ENCODE data around the gene DUSP2.

The DUSP2 gene

DNA sequence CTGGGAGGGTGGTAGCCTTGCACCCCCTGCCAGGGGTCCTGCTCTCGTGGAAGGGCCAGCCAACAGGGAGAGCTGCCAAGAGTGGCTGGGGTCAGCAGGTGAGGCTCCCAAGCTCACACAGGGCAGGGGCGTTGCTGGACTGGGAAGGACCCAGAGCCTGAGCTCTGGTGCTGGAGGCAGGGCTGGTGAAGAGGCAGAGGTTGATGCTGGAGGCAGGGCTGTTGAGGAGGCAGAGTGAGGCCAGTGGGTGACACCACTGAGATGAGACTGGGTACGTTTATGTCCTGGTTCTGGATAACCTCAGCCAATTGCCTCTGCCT lies 35.9 kb downstream of the DUSP2 start:
- H3K9me3 ChIP-seq (ENCODE audit: control insufficient read depth, low read length): peaks cover 13% of the 10 kb centered on the region
- no peak overlapping the region for H3K4me3 ChIP-seq (ENCODE audit: low read length)
- peaks cover 11% of the 10 kb centered on the region for H3K4me1 ChIP-seq (ENCODE audit: control insufficient read depth, insufficient read depth, low read length)
- H3K9ac ChIP-seq (ENCODE audit: low read length): no peak overlapping the region
- no peaks in the 10 kb centered on the region for H3K36me3 ChIP-seq (ENCODE audit: control insufficient read depth, insufficient read depth, low read length, severe bottlenecking)
- H3K27me3 ChIP-seq (replicated peaks; ENCODE audit: control insufficient read depth, insufficient read depth, low read length): peaks cover 31% of the 10 kb centered on the region
- no peak for DNase-seq (ENCODE audit: low read depth)

DNA sequence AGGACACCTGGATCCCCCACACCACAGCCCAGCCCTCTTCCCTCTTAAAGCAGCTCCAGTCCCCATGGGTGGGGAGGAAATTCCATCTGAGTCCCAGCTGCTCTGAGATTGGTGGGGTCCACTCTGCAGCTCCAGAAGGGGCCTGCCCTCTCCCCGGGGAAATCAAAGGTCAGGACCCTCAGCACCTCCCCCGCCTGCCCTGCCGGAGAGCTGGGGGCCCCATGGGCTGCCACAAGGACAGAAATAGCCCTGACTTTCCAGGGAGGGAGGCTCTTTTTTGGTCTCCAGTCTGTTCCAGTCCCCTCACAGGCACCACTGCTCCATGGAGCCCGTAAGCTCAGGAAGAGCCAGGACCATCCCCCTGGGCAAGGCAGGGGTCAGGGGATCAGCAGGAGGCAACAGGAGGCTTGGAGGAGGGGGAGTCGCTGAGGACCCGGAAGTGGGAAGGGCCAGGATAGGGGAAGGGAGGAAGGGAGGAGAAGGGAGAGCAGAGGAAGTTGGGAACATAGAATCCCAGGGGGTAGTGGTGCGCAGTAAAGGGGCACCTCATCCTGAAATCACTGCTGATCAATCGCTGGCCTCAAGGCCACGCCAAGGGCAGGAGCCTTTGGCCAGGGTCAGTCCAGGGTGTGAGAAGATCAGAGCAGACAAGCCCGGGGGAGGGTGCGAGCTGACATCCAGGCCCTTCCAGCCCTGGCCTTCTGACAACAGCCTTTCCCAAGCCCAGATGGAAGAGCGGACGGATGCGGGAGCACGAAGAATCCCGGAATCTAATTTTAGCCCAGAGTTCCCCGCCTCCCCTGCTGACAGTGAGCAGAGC lies 36.5 kb downstream of the DUSP2 start:
- H3K4me3 ChIP-seq (ENCODE audit: low read length): no peak overlapping the region
- no peak for DNase-seq (ENCODE audit: low read depth)

DNA sequence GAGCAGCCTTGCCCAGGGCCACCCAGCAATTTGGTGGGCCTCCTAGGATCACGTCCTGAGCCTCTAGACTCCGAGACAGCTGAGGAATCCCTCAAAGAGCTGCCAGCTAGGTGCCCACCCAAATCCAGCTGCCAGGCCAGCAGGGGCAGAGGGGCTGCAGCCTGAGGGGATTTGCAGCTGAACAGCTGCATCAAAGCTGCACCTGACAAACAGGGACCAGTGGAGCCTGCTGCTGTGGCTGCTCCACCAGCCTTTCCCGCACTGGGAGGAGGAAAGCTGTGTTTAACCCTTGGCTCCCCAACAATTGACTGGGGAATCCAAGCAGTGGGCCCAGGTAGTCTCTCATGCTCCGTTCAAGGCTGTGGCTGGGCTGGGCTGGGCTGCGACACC lies 37.1 kb downstream of the DUSP2 start:
- Histone ChIP-seq H3K4me1 (ENCODE audit: control insufficient read depth, insufficient read depth, low read length) (peaks cover 11% of the 10 kb centered on the region), H3K4me3 (ENCODE audit: low read length) (no peak overlapping the region), H3K27me3 (replicated peaks; ENCODE audit: control insufficient read depth, insufficient read depth, low read length) (peaks cover 26% of the 10 kb centered on the region), H3K9me3 (ENCODE audit: control insufficient read depth, low read length) (peaks cover 13% of the 10 kb centered on the region), H3K9ac (ENCODE audit: low read length) (no peak overlapping the region), H3K36me3 (ENCODE audit: control insufficient read depth, insufficient read depth, low read length, severe bottlenecking) (no peaks in the 10 kb centered on the region)
- no peak for DNase-seq (ENCODE audit: low read depth)

More for the DNA sequence above, 36.5 kb downstream of the DUSP2 start:
- H3K27me3 ChIP-seq (replicated peaks; ENCODE audit: control insufficient read depth, insufficient read depth, low read length): peaks cover 26% of the 10 kb centered on the region
- H3K4me1 ChIP-seq (ENCODE audit: control insufficient read depth, insufficient read depth, low read length): peaks cover 11% of the 10 kb centered on the region
- no peak overlapping the region for H3K9ac ChIP-seq (ENCODE audit: low read length)
- H3K36me3 ChIP-seq (ENCODE audit: control insufficient read depth, insufficient read depth, low read length, severe bottlenecking): no peaks in the 10 kb centered on the region
- peaks cover 13% of the 10 kb centered on the region for H3K9me3 ChIP-seq (ENCODE audit: control insufficient read depth, low read length)

DNA sequence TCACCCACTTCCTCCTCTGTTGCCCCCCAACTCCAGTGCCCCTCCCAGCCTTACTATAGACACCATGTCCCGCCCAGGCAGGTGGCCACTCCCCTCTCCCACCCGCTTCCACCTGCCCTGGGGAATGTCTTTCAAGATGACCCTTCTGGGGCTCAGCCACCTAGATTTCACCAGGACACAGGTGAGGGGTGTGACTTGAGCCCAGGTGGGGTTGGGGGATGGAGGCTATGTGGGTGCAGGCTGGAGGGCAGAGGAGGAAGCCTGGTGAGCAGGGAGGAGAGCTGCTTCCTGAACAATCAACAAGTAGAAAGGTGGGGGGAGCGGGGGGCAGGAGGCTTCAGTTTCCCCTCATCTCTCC lies 37.6 kb downstream of the DUSP2 start:
- no peak overlapping the region for H3K9ac ChIP-seq (ENCODE audit: low read length)
- H3K27me3 ChIP-seq (replicated peaks; ENCODE audit: control insufficient read depth, insufficient read depth, low read length): peaks cover 26% of the 10 kb centered on the region
- H3K4me3 ChIP-seq (ENCODE audit: low read length): no peak overlapping the region
- H3K9me3 ChIP-seq (ENCODE audit: control insufficient read depth, low read length): peaks cover 13% of the 10 kb centered on the region
- no peak for DNase-seq (ENCODE audit: low read depth)
- H3K36me3 ChIP-seq (ENCODE audit: control insufficient read depth, insufficient read depth, low read length, severe bottlenecking): no peaks in the 10 kb centered on the region
- H3K4me1 ChIP-seq (ENCODE audit: control insufficient read depth, insufficient read depth, low read length): peaks cover 11% of the 10 kb centered on the region

DNA sequence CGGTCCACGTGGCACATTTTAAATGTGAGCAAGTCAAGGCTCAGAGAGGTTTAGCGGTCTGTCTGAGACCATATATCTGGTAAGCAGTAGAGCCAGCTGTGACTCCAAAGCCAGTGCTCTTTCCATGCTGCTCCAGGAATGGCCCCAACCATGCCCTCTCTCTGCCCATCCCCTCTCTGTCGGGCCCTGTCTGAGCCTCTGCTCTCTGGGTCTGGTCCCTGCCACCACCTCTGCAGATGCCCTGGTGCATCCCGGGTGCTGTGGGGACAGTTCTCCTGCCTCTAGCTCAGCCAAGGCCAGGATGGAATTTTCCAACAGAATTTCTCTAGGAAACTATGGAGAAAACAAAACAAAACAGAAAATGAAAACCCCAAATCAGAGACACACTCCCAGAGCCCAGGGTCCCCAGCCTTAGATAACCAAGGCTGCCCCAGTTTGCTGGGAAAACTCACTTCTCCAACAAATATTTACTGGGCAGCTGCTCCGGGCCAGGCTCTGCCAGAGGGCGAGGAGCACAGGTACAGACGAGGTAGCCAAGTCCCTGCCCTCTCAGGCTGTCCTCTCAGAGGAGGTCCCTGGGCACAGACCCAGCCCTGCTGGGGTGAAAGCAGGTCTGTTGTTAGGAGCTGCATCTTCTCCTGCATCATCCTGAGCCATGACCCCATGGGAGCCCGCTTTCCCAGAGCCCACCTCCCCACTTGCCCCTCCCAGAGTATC lies 38.1 kb downstream of the DUSP2 start:
- no peak overlapping the region for H3K9ac ChIP-seq (ENCODE audit: low read length)
- peaks cover 11% of the 10 kb centered on the region for H3K4me1 ChIP-seq (ENCODE audit: control insufficient read depth, insufficient read depth, low read length)
- peaks cover 13% of the 10 kb centered on the region for H3K9me3 ChIP-seq (ENCODE audit: control insufficient read depth, low read length)
- no peak overlapping the region for H3K4me3 ChIP-seq (ENCODE audit: low read length)
- DNase-seq (ENCODE audit: low read depth): no peak
- peaks cover 26% of the 10 kb centered on the region for H3K27me3 ChIP-seq (replicated peaks; ENCODE audit: control insufficient read depth, insufficient read depth, low read length)
- H3K36me3 ChIP-seq (ENCODE audit: control insufficient read depth, insufficient read depth, low read length, severe bottlenecking): no peaks in the 10 kb centered on the region

DNA sequence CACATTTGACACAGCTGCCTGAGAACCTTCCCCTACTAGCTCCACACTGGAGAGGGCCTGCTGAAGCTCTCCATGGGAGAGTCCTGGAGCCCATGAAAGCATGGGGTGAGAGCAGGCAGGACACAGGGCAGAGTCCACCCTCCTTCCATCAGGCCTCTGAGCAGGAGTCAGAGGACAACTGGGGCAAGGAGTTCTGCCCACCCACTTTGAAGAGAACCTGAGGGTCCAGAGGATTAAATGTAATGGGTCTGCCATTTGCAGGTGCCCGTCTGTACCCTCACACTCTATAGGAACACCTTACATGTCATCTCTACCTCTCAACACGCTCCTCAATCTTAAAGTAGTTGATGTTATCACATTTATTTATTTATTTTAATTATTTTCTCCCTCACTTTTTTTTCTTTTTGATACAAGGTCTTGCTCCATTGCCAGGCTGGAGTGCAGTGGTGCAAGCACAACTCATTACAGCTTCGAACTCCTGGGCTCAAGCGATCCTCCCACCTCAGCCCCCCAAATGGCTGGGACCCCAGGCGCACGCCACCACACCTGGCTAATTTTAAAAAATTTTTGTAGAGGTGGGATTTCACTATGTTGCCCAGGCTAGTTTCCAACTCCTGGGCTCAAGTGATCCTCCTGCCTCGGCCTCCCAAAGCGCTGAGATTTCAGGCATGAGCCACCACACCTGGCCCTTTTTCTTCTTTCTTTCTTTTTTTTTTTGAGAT lies 39.1 kb downstream of the DUSP2 start:
- Histone ChIP-seq H3K27me3 (replicated peaks; ENCODE audit: control insufficient read depth, insufficient read depth, low read length) (peaks cover 26% of the 10 kb centered on the region), H3K4me3 (ENCODE audit: low read length) (no peak overlapping the region), H3K36me3 (ENCODE audit: control insufficient read depth, insufficient read depth, low read length, severe bottlenecking) (no peaks in the 10 kb centered on the region), H3K4me1 (ENCODE audit: control insufficient read depth, insufficient read depth, low read length) (peaks cover 11% of the 10 kb centered on the region), H3K9ac (ENCODE audit: low read length) (no peak overlapping the region), H3K9me3 (ENCODE audit: control insufficient read depth, low read length) (peaks cover 13% of the 10 kb centered on the region)
- DNase-seq (ENCODE audit: low read depth): no peak

DNA sequence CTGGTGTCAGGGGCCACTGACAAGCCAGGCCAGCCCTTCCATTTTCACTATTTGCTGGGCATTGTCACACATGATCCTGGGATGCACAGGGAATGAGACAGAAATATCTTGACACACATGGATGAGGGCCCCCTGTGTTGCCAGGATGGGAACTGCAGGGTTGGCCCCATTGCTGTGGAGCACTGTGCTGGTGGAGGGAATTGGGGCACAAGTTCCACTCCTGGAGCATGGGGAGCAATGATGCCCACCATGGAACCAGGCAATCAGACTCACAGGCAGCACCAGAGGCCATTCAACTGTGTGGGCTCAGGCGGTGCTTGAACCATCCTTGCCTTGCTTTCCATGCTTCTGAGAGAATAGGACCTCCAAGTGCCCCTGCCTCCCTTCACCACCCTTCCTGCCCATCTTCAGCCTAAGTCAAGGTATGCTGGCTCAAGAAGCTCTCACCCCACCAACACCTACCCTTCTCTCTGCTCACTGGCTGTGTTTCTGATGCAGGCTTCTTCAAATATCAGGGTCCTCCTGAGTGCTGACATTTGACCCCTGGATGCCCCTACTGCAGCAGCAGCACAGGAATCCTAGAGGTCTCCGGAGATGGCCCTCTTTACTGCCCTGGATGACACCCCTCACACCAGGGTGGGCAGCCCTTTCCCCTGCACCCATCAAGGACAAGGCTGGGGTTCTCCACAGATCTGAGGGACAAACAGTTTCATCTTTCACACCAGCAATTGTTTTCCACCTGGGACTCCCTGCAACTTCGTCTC lies 39.9 kb downstream of the DUSP2 start:
- no peak overlapping the region for H3K4me3 ChIP-seq (ENCODE audit: low read length)
- peaks cover 11% of the 10 kb centered on the region for H3K4me1 ChIP-seq (ENCODE audit: control insufficient read depth, insufficient read depth, low read length)
- DNase-seq (ENCODE audit: low read depth): no peak
- H3K36me3 ChIP-seq (ENCODE audit: control insufficient read depth, insufficient read depth, low read length, severe bottlenecking): no peaks in the 10 kb centered on the region
- peaks cover 26% of the 10 kb centered on the region for H3K27me3 ChIP-seq (replicated peaks; ENCODE audit: control insufficient read depth, insufficient read depth, low read length)
- peaks cover 13% of the 10 kb centered on the region for H3K9me3 ChIP-seq (ENCODE audit: control insufficient read depth, low read length)
- H3K9ac ChIP-seq (ENCODE audit: low read length): no peak overlapping the region

DNA sequence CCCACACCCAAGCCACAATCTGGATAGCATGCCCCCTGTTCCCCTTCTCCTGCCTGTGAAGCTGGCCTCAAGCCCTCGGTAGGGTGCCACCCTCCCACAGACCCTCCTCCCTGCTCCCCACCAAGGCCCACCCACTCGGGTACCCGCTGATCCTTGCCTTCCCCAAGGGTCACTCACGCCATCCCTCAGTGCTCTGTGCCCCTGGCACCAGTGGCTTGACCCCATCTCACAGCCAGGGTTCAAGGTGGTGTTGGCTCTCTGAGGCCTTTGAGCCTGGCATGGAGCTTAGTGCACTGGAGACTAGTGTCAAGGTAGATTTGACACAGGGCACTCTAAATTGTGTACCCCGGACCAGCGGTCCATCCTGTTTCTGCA lies 40.8 kb downstream of the DUSP2 start:
- peaks cover 19% of the 10 kb centered on the region for H3K27me3 ChIP-seq (replicated peaks; ENCODE audit: control insufficient read depth, insufficient read depth, low read length)
- no peak for DNase-seq (ENCODE audit: low read depth)
- no peak overlapping the region for H3K4me3 ChIP-seq (ENCODE audit: low read length)
- peaks cover 13% of the 10 kb centered on the region for H3K9me3 ChIP-seq (ENCODE audit: control insufficient read depth, low read length)
- no peaks in the 10 kb centered on the region for H3K36me3 ChIP-seq (ENCODE audit: control insufficient read depth, insufficient read depth, low read length, severe bottlenecking)
- no peak overlapping the region for H3K9ac ChIP-seq (ENCODE audit: low read length)
- peaks cover 11% of the 10 kb centered on the region for H3K4me1 ChIP-seq (ENCODE audit: control insufficient read depth, insufficient read depth, low read length)

DNA sequence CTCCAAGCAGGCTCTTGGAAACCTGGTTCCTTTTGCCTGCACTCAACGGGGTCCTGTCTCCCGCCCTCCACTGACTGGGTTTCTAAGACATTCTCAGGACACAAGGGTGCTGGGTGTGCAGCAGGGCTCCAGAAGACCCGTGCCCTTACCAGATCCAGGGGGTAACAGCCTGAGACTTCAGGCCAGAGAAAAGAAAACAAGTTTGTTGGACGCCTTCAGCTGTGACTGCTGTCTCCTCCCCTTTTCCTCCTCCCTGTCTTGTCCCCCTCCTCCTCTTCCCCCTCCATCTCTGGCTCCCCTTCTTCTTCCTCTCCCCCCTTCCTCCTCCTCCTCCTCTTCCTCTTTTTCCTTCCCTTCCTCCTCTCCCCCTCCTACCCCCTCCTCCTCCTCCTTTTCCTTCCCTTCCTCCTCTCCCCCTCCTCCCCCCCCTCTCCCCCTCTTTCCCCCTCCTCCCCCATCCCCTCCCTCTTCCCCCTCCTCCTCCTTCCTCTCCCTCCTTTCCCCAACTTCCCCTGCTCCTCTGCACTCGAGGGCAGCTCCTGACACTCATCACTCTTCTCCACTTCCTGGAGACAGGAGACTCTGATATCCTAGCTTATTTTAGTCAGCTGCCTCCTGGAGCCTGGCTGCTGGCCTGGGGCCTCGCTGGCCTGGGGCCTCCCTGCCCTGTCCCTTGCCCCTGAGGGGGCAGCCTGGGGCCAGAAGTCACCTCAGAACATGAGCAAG lies 41.3 kb downstream of the DUSP2 start:
- Histone ChIP-seq H3K9me3 (ENCODE audit: control insufficient read depth, low read length) (peaks cover 13% of the 10 kb centered on the region), H3K36me3 (ENCODE audit: control insufficient read depth, insufficient read depth, low read length, severe bottlenecking) (no peaks in the 10 kb centered on the region), H3K4me1 (ENCODE audit: control insufficient read depth, insufficient read depth, low read length) (peaks cover 11% of the 10 kb centered on the region), H3K4me3 (ENCODE audit: low read length) (no peak overlapping the region), H3K9ac (ENCODE audit: low read length) (no peak overlapping the region), H3K27me3 (replicated peaks; ENCODE audit: control insufficient read depth, insufficient read depth, low read length) (peaks cover 14% of the 10 kb centered on the region)
- DNase-seq (ENCODE audit: low read depth): no peak

DNA sequence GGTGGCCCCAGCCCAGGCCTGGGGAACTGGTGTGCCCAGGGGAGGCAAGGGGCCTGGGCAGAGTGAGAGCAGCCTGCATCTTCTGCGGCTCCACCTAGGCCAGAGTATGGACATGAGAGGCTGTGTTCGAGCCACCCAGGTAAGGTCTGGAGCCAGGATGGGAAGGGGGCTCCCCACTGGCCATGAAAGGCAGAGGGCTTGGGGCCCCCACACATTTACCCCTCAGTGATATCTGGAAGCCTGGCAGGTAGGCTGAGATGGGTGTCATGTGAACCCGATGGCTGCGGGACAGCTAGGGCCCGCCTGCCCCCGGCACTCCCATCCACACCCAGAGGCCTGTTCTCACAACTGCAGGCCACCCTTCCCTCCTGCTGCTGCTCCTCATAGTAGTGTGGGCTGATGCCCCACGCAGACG lies 42.0 kb downstream of the DUSP2 start:
- peaks cover 10% of the 10 kb centered on the region for H3K4me1 ChIP-seq (ENCODE audit: control insufficient read depth, insufficient read depth, low read length)
- no peak overlapping the region for H3K4me3 ChIP-seq (ENCODE audit: low read length)
- H3K36me3 ChIP-seq (ENCODE audit: control insufficient read depth, insufficient read depth, low read length, severe bottlenecking): no peaks in the 10 kb centered on the region
- H3K9me3 ChIP-seq (ENCODE audit: control insufficient read depth, low read length): peaks cover 13% of the 10 kb centered on the region
- no peak overlapping the region for H3K9ac ChIP-seq (ENCODE audit: low read length)
- H3K27me3 ChIP-seq (replicated peaks; ENCODE audit: control insufficient read depth, insufficient read depth, low read length): peaks cover 6% of the 10 kb centered on the region
- no peak for DNase-seq (ENCODE audit: low read depth)
